HepG2 (cell line): ENCODE measurements around the gene RETREG2. TPM values are rescaled to one million over a fixed set of nuclear protein-coding genes. Genes with fewer than 3 reads are reported as not detected.
A peak's percentile ranks its signal among the peaks of the same experiment; 100 is the strongest.

ENCODE experiments used
- ELF3 ChIP-seq: IDR thresholded peaks from 2 replicates; pipeline ENCODE4 v1.6.1; 2016; ENCODE audit warnings: missing genetic modification reagents, missing compliant biosample characterization
- GFI1 ChIP-seq: sonication (generic); formaldehyde crosslinking; IDR thresholded peaks from 2 replicates; pipeline ENCODE4 v1.5.0; 2020; ENCODE audit warnings: missing genetic modification reagents, mild to moderate bottlenecking, borderline replicate concordance
- HDAC6 ChIP-seq: fragments of 200-600 bp; sonication (generic); IDR thresholded peaks from 2 replicates; pipeline ENCODE4 v1.7.0; 2017; ENCODE audit warnings: mild to moderate bottlenecking, antibody characterized with exemption, low read length, low read depth
- HHEX ChIP-seq: IDR thresholded peaks from 2 replicates; pipeline ENCODE4 v1.6.1; 2016; ENCODE audit warnings: control low read depth
- HNRNPL ChIP-seq: fragments of 200-400 bp; formaldehyde crosslinking; IDR thresholded peaks from 2 replicates; pipeline ENCODE4 v1.6.1; 2017; ENCODE audit warnings: mild to moderate bottlenecking, low read depth, low read length
- KLF9 ChIP-seq: IDR thresholded peaks from 2 replicates; pipeline ENCODE4 v1.6.1; 2016; ENCODE audit warnings: low read depth
- SIN3B ChIP-seq: fragments of 150-350 bp; IDR thresholded peaks from 2 replicates; pipeline ENCODE4 v1.6.1; 2014; ENCODE audit warnings: low read length
- SMYD3 ChIP-seq: sonication (generic); formaldehyde crosslinking; IDR thresholded peaks from 2 replicates; pipeline ENCODE4 v1.8.1; 2023; ENCODE audit warnings: mild to moderate bottlenecking, missing genetic modification reagents
- ZBTB7B ChIP-seq: sonication (generic); formaldehyde crosslinking; IDR thresholded peaks from 2 replicates; pipeline ENCODE4 v1.4.0; 2020; ENCODE audit warnings: missing genetic modification reagents
- ZFP41 ChIP-seq: sonication (generic); formaldehyde crosslinking; IDR thresholded peaks from 2 replicates; pipeline ENCODE4 v1.4.0; 2020; ENCODE audit warnings: mild to moderate bottlenecking, missing genetic modification reagents, borderline replicate concordance
- ZNF205 ChIP-seq: IDR thresholded peaks from 2 replicates; pipeline ENCODE4 v1.6.1; 2018; ENCODE audit warnings: missing biosample characterization, missing genetic modification reagents
- ZNF564 ChIP-seq: sonication (generic); formaldehyde crosslinking; IDR thresholded peaks from 2 replicates; pipeline ENCODE4 v1.8.1; 2023; ENCODE audit warnings: mild to moderate bottlenecking, missing genetic modification reagents
- polyA plus RNA-seq, 8 experiments: library from polyadenylated mRNA; depleted of rRNA in 3 of 8; stranded (reverse) in 7 of 8; unstranded in 1 of 8; fragments of >200 nt; fragmentation: Illumina TruSeq in 4 of 8; extraction: Trizol in 4 of 8; gene quantifications; 2 replicates each; pipeline versions ENCODE4 v1.2.1 to v1.2.3, GENCODE V29; 2011 to 2016; ENCODE audit warnings: low read depth in 4 of 8, missing spikeins in 1 of 8, mixed read lengths in 1 of 8; ENCODE audit not compliant: insufficient read depth in 1 of 8
- total RNA-seq, 5 experiments: library from RNA; depleted of rRNA; stranded (reverse); fragments of >200 nt; fragmentation: Illumina TruSeq; extraction: Trizol; gene quantifications; 2 replicates each; pipeline ENCODE4 v1.2.3, GENCODE V29; 2016; ENCODE audit warnings: low read depth in 1 of 5
- TF ChIP-seq, protein P1 (sequence below): IDR thresholded peaks from 2 replicates; pipeline ENCODE4 v1.6.1; 2012; ENCODE audit warnings: low read length, improper control_type of control experiment
- TF ChIP-seq, protein P2 (sequence below): sonication (generic); formaldehyde crosslinking; IDR thresholded peaks from 2 replicates; pipeline ENCODE4 v1.4.0; 2020; ENCODE audit warnings: missing genetic modification reagents
- TF ChIP-seq, protein P3 (sequence below): sonication (generic); formaldehyde crosslinking; IDR thresholded peaks from 2 replicates; pipeline ENCODE4 v1.5.1; 2020; ENCODE audit warnings: mild to moderate bottlenecking, missing genetic modification reagents, borderline replicate concordance
- TF ChIP-seq, protein P4 (sequence below): sonication (generic); formaldehyde crosslinking; IDR thresholded peaks from 2 replicates; pipeline ENCODE4 v1.5.0; 2020; ENCODE audit warnings: mild to moderate bottlenecking, missing genetic modification reagents

Gene RETREG2
- total and polyA plus RNA-seq, 2 of the 13 experiments (the other 11 are each of a cell fraction or from before 2014, with no cell fraction given): 86.0 to 134 TPM

DNA sequence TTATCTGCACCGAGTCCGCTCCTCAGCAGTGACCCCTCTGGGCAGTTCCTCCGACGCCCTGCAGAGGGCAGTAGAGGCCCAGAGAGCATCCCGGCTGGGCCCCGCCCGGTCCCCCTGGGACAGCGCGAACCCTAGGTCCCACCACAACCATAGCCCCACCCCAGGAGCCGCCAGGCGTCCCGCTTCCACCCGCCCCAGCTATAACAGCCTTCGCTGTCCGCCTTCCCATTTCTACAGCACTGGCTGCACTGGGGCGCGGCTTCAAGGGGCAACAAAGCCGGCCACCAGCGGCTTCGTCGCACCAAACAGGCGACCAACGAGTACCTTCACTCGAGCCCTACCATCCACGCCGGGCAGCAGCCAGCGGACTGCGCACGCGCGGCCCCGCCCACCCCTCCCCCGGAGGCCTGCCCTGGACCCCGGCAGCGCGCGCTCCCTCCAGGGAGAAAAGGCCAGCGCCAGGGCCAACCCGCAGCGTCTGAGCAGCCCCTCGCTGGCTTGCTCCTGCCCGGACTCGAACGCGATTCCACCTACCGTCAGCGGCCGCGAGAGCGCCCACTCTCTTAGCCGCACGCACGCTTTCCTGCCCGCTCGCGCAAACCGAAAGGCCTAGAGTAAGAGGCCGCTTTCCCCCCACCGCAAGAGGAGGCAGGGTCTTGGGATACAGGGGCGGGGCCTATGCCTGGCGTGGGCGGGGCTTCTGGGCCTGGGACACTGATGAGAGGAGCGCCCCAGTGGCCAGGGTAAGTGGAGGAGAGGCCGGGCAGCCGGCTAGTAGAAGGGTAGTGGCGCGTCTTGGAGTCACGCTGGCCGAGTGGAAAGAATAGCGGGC lies 17.7 kb upstream of the RETREG2 start, which contains the start of gene NHEJ1 (continued):
- TF ChIP-seq, protein P1, sequence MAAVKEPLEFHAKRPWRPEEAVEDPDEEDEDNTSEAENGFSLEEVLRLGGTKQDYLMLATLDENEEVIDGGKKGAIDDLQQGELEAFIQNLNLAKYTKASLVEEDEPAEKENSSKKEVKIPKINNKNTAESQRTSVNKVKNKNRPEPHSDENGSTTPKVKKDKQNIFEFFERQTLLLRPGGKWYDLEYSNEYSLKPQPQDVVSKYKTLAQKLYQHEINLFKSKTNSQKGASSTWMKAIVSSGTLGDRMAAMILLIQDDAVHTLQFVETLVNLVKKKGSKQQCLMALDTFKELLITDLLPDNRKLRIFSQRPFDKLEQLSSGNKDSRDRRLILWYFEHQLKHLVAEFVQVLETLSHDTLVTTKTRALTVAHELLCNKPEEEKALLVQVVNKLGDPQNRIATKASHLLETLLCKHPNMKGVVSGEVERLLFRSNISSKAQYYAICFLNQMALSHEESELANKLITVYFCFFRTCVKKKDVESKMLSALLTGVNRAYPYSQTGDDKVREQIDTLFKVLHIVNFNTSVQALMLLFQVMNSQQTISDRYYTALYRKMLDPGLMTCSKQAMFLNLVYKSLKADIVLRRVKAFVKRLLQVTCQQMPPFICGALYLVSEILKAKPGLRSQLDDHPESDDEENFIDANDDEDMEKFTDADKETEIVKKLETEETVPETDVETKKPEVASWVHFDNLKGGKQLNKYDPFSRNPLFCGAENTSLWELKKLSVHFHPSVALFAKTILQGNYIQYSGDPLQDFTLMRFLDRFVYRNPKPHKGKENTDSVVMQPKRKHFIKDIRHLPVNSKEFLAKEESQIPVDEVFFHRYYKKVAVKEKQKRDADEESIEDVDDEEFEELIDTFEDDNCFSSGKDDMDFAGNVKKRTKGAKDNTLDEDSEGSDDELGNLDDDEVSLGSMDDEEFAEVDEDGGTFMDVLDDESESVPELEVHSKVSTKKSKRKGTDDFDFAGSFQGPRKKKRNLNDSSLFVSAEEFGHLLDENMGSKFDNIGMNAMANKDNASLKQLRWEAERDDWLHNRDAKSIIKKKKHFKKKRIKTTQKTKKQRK: no peak
- TF ChIP-seq HDAC6 (no peak), ZNF205 (CRISPR knock-in tag) (peak; percentile 36; the same call in 1 of the 2 replicates), GFI1 (CRISPR knock-in tag) (peak; percentile 42), SIN3B (peak; percentile 36; the same call in 1 of the 2 replicates), ZBTB7B (CRISPR knock-in tag) (0 out of 2 replicates have a peak, but pooled peaks have one; percentile 85), ELF3 (CRISPR knock-in tag) (peak; percentile 70; the same call in 1 of the 2 replicates), ZNF564 (no peak), KLF9 (CRISPR knock-in tag) (peak; percentile 38; the same call in 1 of the 2 replicates), HNRNPL (0 out of 2 replicates have a peak, but pooled peaks have one; percentile 15), SMYD3 (peak; percentile 96), ZFP41 (CRISPR knock-in tag) (peak; percentile 96), HHEX (CRISPR knock-in tag) (no peak)
- TF ChIP-seq, protein P2, sequence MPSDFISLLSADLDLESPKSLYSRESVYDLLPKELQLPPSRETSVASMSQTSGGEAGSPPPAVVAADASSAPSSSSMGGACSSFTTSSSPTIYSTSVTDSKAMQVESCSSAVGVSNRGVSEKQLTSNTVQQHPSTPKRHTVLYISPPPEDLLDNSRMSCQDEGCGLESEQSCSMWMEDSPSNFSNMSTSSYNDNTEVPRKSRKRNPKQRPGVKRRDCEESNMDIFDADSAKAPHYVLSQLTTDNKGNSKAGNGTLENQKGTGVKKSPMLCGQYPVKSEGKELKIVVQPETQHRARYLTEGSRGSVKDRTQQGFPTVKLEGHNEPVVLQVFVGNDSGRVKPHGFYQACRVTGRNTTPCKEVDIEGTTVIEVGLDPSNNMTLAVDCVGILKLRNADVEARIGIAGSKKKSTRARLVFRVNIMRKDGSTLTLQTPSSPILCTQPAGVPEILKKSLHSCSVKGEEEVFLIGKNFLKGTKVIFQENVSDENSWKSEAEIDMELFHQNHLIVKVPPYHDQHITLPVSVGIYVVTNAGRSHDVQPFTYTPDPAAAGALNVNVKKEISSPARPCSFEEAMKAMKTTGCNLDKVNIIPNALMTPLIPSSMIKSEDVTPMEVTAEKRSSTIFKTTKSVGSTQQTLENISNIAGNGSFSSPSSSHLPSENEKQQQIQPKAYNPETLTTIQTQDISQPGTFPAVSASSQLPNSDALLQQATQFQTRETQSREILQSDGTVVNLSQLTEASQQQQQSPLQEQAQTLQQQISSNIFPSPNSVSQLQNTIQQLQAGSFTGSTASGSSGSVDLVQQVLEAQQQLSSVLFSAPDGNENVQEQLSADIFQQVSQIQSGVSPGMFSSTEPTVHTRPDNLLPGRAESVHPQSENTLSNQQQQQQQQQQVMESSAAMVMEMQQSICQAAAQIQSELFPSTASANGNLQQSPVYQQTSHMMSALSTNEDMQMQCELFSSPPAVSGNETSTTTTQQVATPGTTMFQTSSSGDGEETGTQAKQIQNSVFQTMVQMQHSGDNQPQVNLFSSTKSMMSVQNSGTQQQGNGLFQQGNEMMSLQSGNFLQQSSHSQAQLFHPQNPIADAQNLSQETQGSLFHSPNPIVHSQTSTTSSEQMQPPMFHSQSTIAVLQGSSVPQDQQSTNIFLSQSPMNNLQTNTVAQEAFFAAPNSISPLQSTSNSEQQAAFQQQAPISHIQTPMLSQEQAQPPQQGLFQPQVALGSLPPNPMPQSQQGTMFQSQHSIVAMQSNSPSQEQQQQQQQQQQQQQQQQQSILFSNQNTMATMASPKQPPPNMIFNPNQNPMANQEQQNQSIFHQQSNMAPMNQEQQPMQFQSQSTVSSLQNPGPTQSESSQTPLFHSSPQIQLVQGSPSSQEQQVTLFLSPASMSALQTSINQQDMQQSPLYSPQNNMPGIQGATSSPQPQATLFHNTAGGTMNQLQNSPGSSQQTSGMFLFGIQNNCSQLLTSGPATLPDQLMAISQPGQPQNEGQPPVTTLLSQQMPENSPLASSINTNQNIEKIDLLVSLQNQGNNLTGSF: peak; percentile 94
- TF ChIP-seq, protein P3, sequence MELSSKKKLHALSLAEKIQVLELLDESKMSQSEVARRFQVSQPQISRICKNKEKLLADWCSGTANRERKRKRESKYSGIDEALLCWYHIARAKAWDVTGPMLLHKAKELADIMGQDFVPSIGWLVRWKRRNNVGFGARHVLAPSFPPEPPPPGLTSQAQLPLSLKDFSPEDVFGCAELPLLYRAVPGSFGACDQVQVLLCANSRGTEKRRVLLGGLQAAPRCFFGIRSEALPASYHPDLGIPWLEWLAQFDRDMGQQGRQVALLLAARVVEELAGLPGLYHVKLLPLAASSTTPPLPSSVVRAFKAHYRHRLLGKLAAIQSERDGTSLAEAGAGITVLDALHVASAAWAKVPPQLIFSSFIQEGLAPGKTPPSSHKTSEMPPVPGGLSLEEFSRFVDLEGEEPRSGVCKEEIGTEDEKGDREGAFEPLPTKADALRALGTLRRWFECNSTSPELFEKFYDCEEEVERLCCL: 0 out of 2 replicates have a peak, but pooled peaks have one; percentile 70
- TF ChIP-seq, protein P4, sequence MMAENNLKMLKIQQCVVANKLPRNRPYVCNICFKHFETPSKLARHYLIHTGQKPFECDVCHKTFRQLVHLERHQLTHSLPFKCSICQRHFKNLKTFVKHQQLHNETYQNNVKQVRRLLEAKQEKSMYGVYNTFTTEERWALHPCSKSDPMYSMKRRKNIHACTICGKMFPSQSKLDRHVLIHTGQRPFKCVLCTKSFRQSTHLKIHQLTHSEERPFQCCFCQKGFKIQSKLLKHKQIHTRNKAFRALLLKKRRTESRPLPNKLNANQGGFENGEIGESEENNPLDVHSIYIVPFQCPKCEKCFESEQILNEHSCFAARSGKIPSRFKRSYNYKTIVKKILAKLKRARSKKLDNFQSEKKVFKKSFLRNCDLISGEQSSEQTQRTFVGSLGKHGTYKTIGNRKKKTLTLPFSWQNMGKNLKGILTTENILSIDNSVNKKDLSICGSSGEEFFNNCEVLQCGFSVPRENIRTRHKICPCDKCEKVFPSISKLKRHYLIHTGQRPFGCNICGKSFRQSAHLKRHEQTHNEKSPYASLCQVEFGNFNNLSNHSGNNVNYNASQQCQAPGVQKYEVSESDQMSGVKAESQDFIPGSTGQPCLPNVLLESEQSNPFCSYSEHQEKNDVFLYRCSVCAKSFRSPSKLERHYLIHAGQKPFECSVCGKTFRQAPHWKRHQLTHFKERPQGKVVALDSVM (CRISPR knock-in tag): peak; percentile 47; the same call in 1 of the 2 replicates
